Nephron (organoid): ENCODE measurements around the gene TAAR6.
"Not testable (repeated sequence)": the region's sequence is repeated elsewhere in the genome, so short reads cannot be mapped to it uniquely, and the experiment has no call there.

Experiments
- H3K27ac Mint-ChIP-seq, 3 experiments: 2 replicates each; pipeline ENCODE4 v1.8.0; 2020; ENCODE audit warnings: mixed read lengths in 3 of 3, mild to moderate bottlenecking in 2 of 3, moderate library complexity in 1 of 3
- H3K27me3 Mint-ChIP-seq: 2 replicates; pipeline ENCODE4 v1.8.0; 2021; ENCODE audit warnings: low read depth, mild to moderate bottlenecking, moderate library complexity, mixed read lengths
- H3K36me3 Mint-ChIP-seq: 2 replicates; pipeline ENCODE4 v1.8.0; 2020; ENCODE audit warnings: low read depth, mixed read lengths
- H3K4me1 Mint-ChIP-seq: 2 replicates; pipeline ENCODE4 v1.8.0; 2020; ENCODE audit warnings: mixed read lengths
- H3K4me3 Mint-ChIP-seq, 3 experiments: 2 replicates each; pipeline ENCODE4 v1.8.0; 2020; ENCODE audit warnings: mild to moderate bottlenecking in 3 of 3, mixed read lengths in 3 of 3, moderate library complexity in 2 of 3
- H3K9me3 Mint-ChIP-seq: 2 replicates; pipeline ENCODE4 v1.8.0; 2020; ENCODE audit warnings: mixed read lengths
- TF ChIP-seq, protein P1 (sequence below), 3 experiments: fragments of 200-600 bp; sonication (generic); IDR thresholded peaks; one replicate each; pipeline ENCODE4 v1.5.0; 2021; ENCODE audit warnings: antibody characterized with exemption in 3 of 3; ENCODE audit not compliant: unreplicated experiment in 3 of 3

Gene TAAR6

DNA sequence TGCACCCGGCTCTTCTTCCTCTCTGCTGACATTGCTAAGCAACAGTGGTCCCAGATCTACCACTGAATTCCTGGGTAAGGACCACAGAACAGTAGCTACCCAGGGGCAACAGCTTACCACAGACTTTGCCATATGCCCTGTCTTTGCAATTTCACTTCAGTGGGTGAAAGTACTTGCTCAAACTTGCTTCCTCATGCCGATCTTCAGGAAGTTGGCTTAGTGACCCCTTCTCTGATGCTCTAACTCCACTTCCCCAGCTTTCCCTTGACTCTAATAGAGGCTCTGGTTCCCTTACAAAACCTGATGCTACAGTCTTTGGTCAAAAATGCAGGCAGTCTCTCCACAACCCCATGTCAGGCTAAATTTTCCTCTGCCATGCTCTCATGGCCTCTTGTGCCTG lies 22.7 kb downstream of the TAAR6 start:
- H3K27ac Mint-ChIP-seq: no peak overlapping the region
- no peaks in the 10 kb centered on the region for H3K36me3 Mint-ChIP-seq
- no peak overlapping the region for H3K4me3 Mint-ChIP-seq
- peaks cover 3% of the 10 kb centered on the region for H3K27me3 Mint-ChIP-seq
- H3K4me1 Mint-ChIP-seq: no peaks in the 10 kb centered on the region
- no peaks in the 10 kb centered on the region for H3K9me3 Mint-ChIP-seq
- TF ChIP-seq, protein P1, sequence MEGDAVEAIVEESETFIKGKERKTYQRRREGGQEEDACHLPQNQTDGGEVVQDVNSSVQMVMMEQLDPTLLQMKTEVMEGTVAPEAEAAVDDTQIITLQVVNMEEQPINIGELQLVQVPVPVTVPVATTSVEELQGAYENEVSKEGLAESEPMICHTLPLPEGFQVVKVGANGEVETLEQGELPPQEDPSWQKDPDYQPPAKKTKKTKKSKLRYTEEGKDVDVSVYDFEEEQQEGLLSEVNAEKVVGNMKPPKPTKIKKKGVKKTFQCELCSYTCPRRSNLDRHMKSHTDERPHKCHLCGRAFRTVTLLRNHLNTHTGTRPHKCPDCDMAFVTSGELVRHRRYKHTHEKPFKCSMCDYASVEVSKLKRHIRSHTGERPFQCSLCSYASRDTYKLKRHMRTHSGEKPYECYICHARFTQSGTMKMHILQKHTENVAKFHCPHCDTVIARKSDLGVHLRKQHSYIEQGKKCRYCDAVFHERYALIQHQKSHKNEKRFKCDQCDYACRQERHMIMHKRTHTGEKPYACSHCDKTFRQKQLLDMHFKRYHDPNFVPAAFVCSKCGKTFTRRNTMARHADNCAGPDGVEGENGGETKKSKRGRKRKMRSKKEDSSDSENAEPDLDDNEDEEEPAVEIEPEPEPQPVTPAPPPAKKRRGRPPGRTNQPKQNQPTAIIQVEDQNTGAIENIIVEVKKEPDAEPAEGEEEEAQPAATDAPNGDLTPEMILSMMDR (IDR thresholded peaks at IDR 0.05; ENCODE audit: unreplicated experiment in 3 of 3): no peak

DNA sequence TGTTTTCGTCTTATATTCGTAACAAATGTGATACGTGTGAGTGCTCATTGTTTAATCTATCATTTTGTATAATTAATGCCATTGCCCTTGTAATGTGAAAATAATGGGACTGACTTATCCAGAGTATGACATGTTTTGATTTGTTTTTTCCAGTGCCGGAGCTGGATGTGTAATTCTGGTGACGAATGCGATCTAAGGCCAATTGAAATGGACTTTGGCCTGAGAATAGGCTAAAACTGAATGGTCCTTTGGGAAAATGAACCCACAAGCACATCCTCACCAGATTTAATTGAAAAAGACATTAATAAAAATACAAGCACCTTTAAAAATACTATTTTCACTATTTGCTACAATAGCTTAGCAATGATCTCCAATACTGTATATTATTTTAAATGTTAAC lies 26.1 kb downstream of the TAAR6 start:
- TF ChIP-seq, protein P1 (IDR thresholded peaks at IDR 0.05; ENCODE audit: unreplicated experiment in 3 of 3): no peak
- Mint-ChIP-seq H3K4me1 (no peaks in the 10 kb centered on the region), H3K27me3 (peaks cover 4% of the 10 kb centered on the region), H3K27ac (no peak overlapping the region), H3K9me3 (no peaks in the 10 kb centered on the region), H3K4me3 (no peak overlapping the region), H3K36me3 (no peaks in the 10 kb centered on the region)

DNA sequence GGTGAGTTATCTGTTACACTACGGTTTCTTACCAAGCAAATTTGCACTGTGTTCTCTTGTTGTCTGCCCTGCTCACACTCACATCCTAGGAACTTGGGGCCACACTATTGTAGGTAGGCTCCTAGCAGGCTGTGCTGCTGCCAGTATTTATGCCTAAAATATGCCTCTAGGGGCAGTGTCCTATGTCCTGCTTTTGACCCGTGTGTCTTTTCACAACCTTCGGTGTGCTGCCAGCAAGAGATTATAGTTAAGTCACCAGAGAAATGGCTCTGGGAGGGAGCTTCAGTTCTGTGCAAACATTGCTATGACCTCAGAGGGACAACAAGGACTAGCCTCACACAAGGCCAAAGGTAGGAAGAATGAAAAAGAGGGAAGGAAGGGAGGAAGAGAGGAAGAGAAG lies 28.4 kb downstream of the TAAR6 start:
- no peak overlapping the region for H3K4me3 Mint-ChIP-seq
- no peaks in the 10 kb centered on the region for H3K36me3 Mint-ChIP-seq
- H3K27me3 Mint-ChIP-seq: peaks cover 4% of the 10 kb centered on the region
- TF ChIP-seq, protein P1 (IDR thresholded peaks at IDR 0.05; ENCODE audit: unreplicated experiment in 3 of 3): no peak
- no peak overlapping the region for H3K27ac Mint-ChIP-seq
- H3K4me1 Mint-ChIP-seq: no peaks in the 10 kb centered on the region
- H3K9me3 Mint-ChIP-seq: no peaks in the 10 kb centered on the region

DNA sequence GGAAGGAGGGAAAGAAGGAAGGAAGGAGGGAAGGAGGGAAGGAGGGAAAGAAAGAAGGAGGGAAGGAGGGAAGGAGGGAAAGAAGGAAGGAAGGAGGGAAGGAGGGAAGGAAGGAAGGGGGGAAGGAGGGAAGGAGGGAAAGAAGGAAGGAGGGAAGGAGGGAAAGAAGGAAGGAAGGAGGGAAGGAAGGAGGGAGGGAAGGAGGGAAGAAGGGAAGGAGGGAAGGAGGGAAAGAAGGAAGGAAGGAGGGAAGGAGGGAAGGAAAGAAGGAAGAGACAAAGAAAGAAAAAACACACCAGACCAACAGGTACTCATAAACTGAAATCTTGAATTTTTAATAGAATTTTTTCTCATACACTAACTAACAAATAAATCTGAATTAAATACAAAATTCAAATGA lies 30.8 kb downstream of the TAAR6 start:
- not testable (repeated sequence) for H3K9me3 Mint-ChIP-seq, H3K27me3 Mint-ChIP-seq, H3K4me3 Mint-ChIP-seq, H3K27ac Mint-ChIP-seq, H3K4me1 Mint-ChIP-seq, H3K36me3 Mint-ChIP-seq

DNA sequence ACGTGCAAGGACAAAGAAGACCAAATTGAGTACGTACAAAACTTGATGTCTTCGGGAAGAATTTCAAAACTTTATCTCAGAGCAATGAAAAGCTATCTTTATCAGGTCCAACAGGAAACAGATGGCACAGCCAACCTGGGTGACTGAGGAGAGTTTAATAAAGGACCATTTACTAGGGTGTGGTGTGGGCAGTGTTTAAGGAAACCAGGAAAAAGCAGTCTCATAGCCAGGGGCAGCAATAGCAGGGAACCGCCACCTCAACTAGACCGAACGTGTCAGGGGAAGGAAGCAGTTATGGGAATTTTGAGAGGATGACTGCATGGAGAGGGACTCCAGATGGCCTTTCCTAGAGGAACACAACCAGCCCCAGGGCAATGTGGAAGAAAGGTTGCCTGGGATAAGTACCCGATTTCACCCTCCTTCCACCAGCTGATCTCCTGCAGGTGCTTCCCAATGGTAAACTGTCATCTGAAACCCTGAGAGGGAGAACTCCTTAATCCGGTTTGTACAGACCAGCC lies 34.6 kb downstream of the TAAR6 start:
- no peak overlapping the region for H3K4me3 Mint-ChIP-seq
- H3K36me3 Mint-ChIP-seq: no peaks in the 10 kb centered on the region
- TF ChIP-seq, protein P1 (IDR thresholded peaks at IDR 0.05; ENCODE audit: unreplicated experiment in 3 of 3): no peak
- H3K4me1 Mint-ChIP-seq: no peaks in the 10 kb centered on the region
- H3K27ac Mint-ChIP-seq: no peak overlapping the region
- H3K27me3 Mint-ChIP-seq: peaks cover 4% of the 10 kb centered on the region
- peaks cover 7% of the 10 kb centered on the region for H3K9me3 Mint-ChIP-seq

DNA sequence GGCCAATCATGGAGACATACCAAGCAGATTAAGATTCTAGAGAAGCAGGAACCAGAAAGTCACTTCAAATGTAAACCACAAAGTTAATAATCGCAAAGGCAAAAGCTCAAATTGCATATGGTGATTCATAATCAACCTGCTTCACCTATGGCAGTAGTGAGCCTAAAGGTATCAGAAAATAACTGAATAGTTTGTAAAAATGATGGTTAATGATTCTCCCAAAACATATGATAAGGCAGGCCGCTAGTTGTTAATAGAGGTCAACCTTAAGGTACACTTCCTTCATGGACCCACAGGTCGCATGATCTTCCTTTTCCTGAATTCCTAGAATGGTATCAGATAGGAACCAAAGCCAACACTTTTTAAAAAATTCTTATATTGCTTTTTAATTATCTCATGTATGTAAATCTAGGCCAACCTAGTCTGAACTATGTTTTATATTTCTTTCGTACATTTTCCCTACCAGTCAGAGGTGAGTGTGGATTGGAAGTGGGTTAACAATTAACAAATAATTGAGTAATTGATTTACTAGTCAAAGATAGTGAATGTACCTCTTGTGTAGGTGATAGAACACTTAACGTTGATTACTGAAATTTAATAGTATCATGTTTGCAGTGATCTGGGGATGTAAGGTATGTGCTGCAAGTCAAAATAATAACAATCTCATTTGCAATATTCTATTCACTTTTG lies 37.6 kb downstream of the TAAR6 start:
- Mint-ChIP-seq H3K4me3 (no peak overlapping the region), H3K27ac (peak overlapping the region in 1 of 3 experiments; percentile 51), H3K9me3 (peaks cover 7% of the 10 kb centered on the region), H3K27me3 (no peaks in the 10 kb centered on the region), H3K36me3 (no peaks in the 10 kb centered on the region), H3K4me1 (no peaks in the 10 kb centered on the region)
- TF ChIP-seq, protein P1 (IDR thresholded peaks at IDR 0.05; ENCODE audit: unreplicated experiment in 3 of 3): no peak
